HCT116 (cell line): ENCODE measurements around the gene VASN. TPM values are rescaled to one million over a fixed set of nuclear protein-coding genes. Genes with fewer than 3 reads are reported as not detected.

Experiments used
- ATAC-seq: fragments of 200-7000 bp; cut with Tn5 transposase; 2 replicates; pipeline ENCODE4 v1.9.1; 2020; ENCODE audit warnings: mild to moderate bottlenecking, moderate library complexity
- BruUV-seq: library from RNA; stranded (reverse); fragments of 400-500 nt; replicated peaks from 2 replicates; lab custom pipeline; 2021; lab: Mats Ljungman, UMichigan
- CTCF ChIA-PET: fragments of 300-600 bp; sonication (Branson Sonifier 250); formaldehyde crosslinking; loops from one replicate; lab custom pipeline; 2021; ENCODE audit warnings: antibody characterized with exemption; lab: Charles Lee
- POLR2A ChIA-PET: fragments of 300-600, 350-600 bp; sonication (Branson Sonifier 250); formaldehyde crosslinking; loops from one replicate; lab custom pipeline; 2021; ENCODE audit warnings: antibody characterized with exemption; lab: Charles Lee
- RAD21 ChIA-PET, 2 experiments: fragments of 300-600 bp; sonication (Branson Sonifier 250); formaldehyde crosslinking; loops; one replicate each; lab custom pipeline; 2023; ENCODE audit warnings: low total read pairs in 2 of 2; ENCODE audit not compliant: uncharacterized antibody in 2 of 2, unreplicated experiment in 2 of 2, low non-redundant PET in 1 of 2; lab: Charles Lee
- DNase-seq: peaks from one replicate; pipeline ENCODE4 v3.0.0-alpha.2; 2010; ENCODE audit warnings: low read depth, low spot score
- H2AFZ ChIP-seq: fragments of 200-600 bp; shearing (Covaris generic), sonication (generic); 2 replicates; pipeline ENCODE4 v1.6.1; 2017; ENCODE audit warnings: low read depth, mixed run types, mixed read lengths, antibody characterized with exemption, low read length; ENCODE audit not compliant: poor library complexity, severe bottlenecking
- H3K27ac ChIP-seq: 2 replicates; pipeline ENCODE4 v1.5.1; 2012; ENCODE audit warnings: low read depth, low read length
- H3K27me3 ChIP-seq: fragments of 200-600 bp; sonication (generic); 2 replicates; pipeline ENCODE4 v1.6.1; 2016; ENCODE audit warnings: mixed run types, low read length, mixed read lengths; ENCODE audit not compliant: insufficient read depth
- H3K36me3 ChIP-seq, 2 experiments: fragments of 200-500 bp in 1 of 2; fragments of 200-600 bp in 1 of 2; sonication (Bioruptor generic) in 1 of 2; sonication (generic) in 1 of 2; 2 replicates each; pipeline versions ENCODE4 v1.5.1 to v1.6.1; 2014 to 2016; ENCODE audit warnings: low read length in 2 of 2, inconsistent platforms in 1 of 2, mixed read lengths in 1 of 2, mixed run types in 1 of 2; ENCODE audit not compliant: insufficient read depth in 2 of 2, control insufficient read depth in 1 of 2
- H3K4me1 ChIP-seq, 2 experiments: fragments of 200-600 bp in 1 of 2; sonication (generic) in 1 of 2; 2 replicates each; pipeline versions ENCODE4 v1.5.1 to v1.6.1; 2012 to 2017; ENCODE audit warnings: low read length in 2 of 2, inconsistent platforms in 1 of 2, mild to moderate bottlenecking in 1 of 2, mixed read lengths in 1 of 2, mixed run types in 1 of 2, moderate library complexity in 1 of 2; ENCODE audit not compliant: insufficient read depth in 2 of 2, control insufficient read depth in 1 of 2
- H3K4me2 ChIP-seq: fragments of 200-600 bp; sonication (generic); 2 replicates; pipeline ENCODE4 v1.6.1; 2017; ENCODE audit warnings: mixed run types, low read length, mixed read lengths
- H3K4me3 ChIP-seq, 2 experiments: fragments of 200-600 bp in 1 of 2; sonication (generic) in 1 of 2; replicated peaks in 1 of 2; 2 replicates each; pipeline ENCODE4 v1.5.1; 2011 to 2016; ENCODE audit warnings: low read length in 2 of 2, control low read depth in 1 of 2, low read depth in 1 of 2, mild to moderate bottlenecking in 1 of 2, mixed read lengths in 1 of 2, mixed run types in 1 of 2
- H3K79me2 ChIP-seq: fragments of 200-600 bp; sonication (generic); 2 replicates; pipeline ENCODE4 v1.6.1; 2017; ENCODE audit warnings: mild to moderate bottlenecking, mixed run types, low read length, moderate library complexity, mixed read lengths; ENCODE audit not compliant: insufficient read depth
- H3K9ac ChIP-seq: fragments of 200-600 bp; sonication (generic); 2 replicates; pipeline ENCODE4 v1.6.1; 2016; ENCODE audit warnings: low read length, mixed read lengths
- H3K9me2 ChIP-seq: fragments of 200-600 bp; sonication (generic), shearing (Covaris generic); 2 replicates; pipeline ENCODE4 v1.6.1; 2017; ENCODE audit warnings: mixed run types, mild to moderate bottlenecking, moderate library complexity; ENCODE audit not compliant: insufficient read depth
- H3K9me3 ChIP-seq, 2 experiments: fragments of 200-500 bp in 1 of 2; fragments of 200-600 bp in 1 of 2; sonication (Bioruptor generic) in 1 of 2; sonication (generic) in 1 of 2; 2 replicates each; pipeline ENCODE4 v1.6.1; 2014 to 2017; ENCODE audit warnings: low read length in 2 of 2, mixed read lengths in 2 of 2, inconsistent platforms in 1 of 2, low read depth in 1 of 2, mild to moderate bottlenecking in 1 of 2, mixed run types in 1 of 2, moderate library complexity in 1 of 2; ENCODE audit not compliant: control insufficient read depth in 1 of 2, insufficient read depth in 1 of 2
- H4K20me1 ChIP-seq: fragments of 200-600 bp; sonication (generic), shearing (Covaris generic); 2 replicates; pipeline ENCODE4 v1.6.1; 2017; ENCODE audit warnings: mixed run types, mild to moderate bottlenecking, moderate library complexity; ENCODE audit not compliant: insufficient read depth
- ATF3 ChIP-seq: IDR thresholded peaks from 2 replicates; pipeline ENCODE4 v1.6.1; 2012
- CEBPB ChIP-seq: IDR thresholded peaks from 2 replicates; pipeline ENCODE4 v1.6.1; 2012; ENCODE audit warnings: low read depth
- CTCF ChIP-seq, 3 experiments: fragments of 200-600 bp in 1 of 3; sonication (generic) in 1 of 3; IDR thresholded peaks in 2 of 3; conservative IDR thresholded peaks in 1 of 3; 2 replicates each; pipeline ENCODE4 v1.5.1; 2012 to 2017; ENCODE audit warnings: low read depth in 2 of 3, low read length in 2 of 3, antibody characterized with exemption in 1 of 3, borderline replicate concordance in 1 of 3, control low read depth in 1 of 3, mild to moderate bottlenecking in 1 of 3, mixed read lengths in 1 of 3, mixed run types in 1 of 3, moderate library complexity in 1 of 3; ENCODE audit not compliant: insufficient read depth in 1 of 3
- EGR1 ChIP-seq: IDR thresholded peaks from 2 replicates; pipeline ENCODE4 v1.6.1; 2012; ENCODE audit warnings: low read depth
- ELF1 ChIP-seq: IDR thresholded peaks from 2 replicates; pipeline ENCODE4 v1.6.1; 2012; ENCODE audit warnings: low read depth, borderline replicate concordance
- EZH2 ChIP-seq: fragments of 200-600 bp; sonication (generic); IDR thresholded peaks from 2 replicates; pipeline ENCODE4 v1.6.1; 2017; ENCODE audit warnings: antibody characterized with exemption, mixed run types
- EZH2phosphoT487 ChIP-seq: fragments of 200-600 bp; IDR thresholded peaks from 2 replicates; pipeline ENCODE4 v1.6.1; 2018; ENCODE audit warnings: antibody characterized with exemption, borderline replicate concordance
- FOSL1 ChIP-seq: IDR thresholded peaks from 2 replicates; pipeline ENCODE4 v1.6.1; 2012; ENCODE audit warnings: low read depth
- JUND ChIP-seq: IDR thresholded peaks from 2 replicates; pipeline ENCODE4 v1.6.1; 2012
- MAX ChIP-seq: IDR thresholded peaks from 2 replicates; pipeline ENCODE4 v1.6.1; 2012
- POLR2A ChIP-seq: IDR thresholded peaks from 2 replicates; pipeline ENCODE4 v1.7.0; 2011; ENCODE audit warnings: borderline replicate concordance; ENCODE audit not compliant: insufficient read depth, insufficient read length; ENCODE audit errors: extremely low read depth
- POLR2AphosphoS5 ChIP-seq: IDR thresholded peaks from 2 replicates; pipeline ENCODE4 v1.6.1; 2011; ENCODE audit warnings: mild to moderate bottlenecking, low read depth, low read length, moderate library complexity
- REST ChIP-seq: IDR thresholded peaks from 2 replicates; pipeline ENCODE4 v1.6.1; 2012; ENCODE audit warnings: low read depth
- SIN3A ChIP-seq: IDR thresholded peaks from 2 replicates; pipeline ENCODE4 v1.6.1; 2012; ENCODE audit warnings: low read depth
- SP1 ChIP-seq: IDR thresholded peaks from 2 replicates; pipeline ENCODE4 v1.6.1; 2012; ENCODE audit warnings: low read depth
- TCF7L2 ChIP-seq: IDR thresholded peaks from 2 replicates; pipeline ENCODE4 v1.7.0; 2011; ENCODE audit warnings: borderline replicate concordance, inconsistent platforms; ENCODE audit not compliant: insufficient read depth, insufficient read length; ENCODE audit errors: extremely low read depth
- YY1 ChIP-seq: IDR thresholded peaks from 2 replicates; pipeline ENCODE4 v1.6.1; 2011; ENCODE audit warnings: low read length, low read depth, moderate library complexity, mild to moderate bottlenecking; ENCODE audit not compliant: insufficient replicate concordance; ENCODE audit errors: extremely low read depth
- ZFX ChIP-seq: fragments of 450-650 bp; IDR thresholded peaks from 2 replicates; pipeline ENCODE4 v1.6.1; 2017
- intact Hi-C: fragments of 100-400 bp; cut with micrococcal nuclease; formaldehyde crosslinking; loops from 2 replicates; pipeline ENCODE4 v1.10.0; 2022
- total RNA-seq: library from RNA; stranded (reverse); gene quantifications from one replicate; pipeline ENCODE4 v1.2.1, GENCODE V29; 2021; ENCODE audit not compliant: unreplicated experiment

The VASN gene
- total RNA-seq, 1 experiment from 2014 or later = 6.3 TPM

- peak within 1 kb of the TSS; percentile 89 for H3K4me2 ChIP-seq
- ATAC-seq = peak; percentile 94
- no TSS peak for BruUV-seq
- H3K4me3 ChIP-seq = peak within 1 kb of the TSS; percentile 98 to 99
- DNase-seq = peak; percentile 87
- TF ChIP-seq MAX (no peak; the same call in 1 of the 2 replicates), JUND (no peak), FOSL1 (no peak), EZH2 (no peak), EZH2phosphoT487 (no peak), ATF3 (no peak), CEBPB (no peak), CTCF (IDR thresholded peaks at IDR 0.05 in 2 of 3, conservative IDR thresholded peaks at IDR 0.05 in 1 of 3; ENCODE audit: borderline replicate concordance in 1 of 3, insufficient read depth in 1 of 3, low read depth in 2 of 3, low read length in 2 of 3) (no peak), SIN3A (no peak), YY1 (peak; percentile 25), EGR1 (no peak; the same call in 1 of the 2 replicates), SP1 (no peak), ZFX (peak; percentile 81; the same call in 1 of the 2 replicates), TCF7L2 (no peak), POLR2A (peak; percentile 47), ELF1 (no peak), POLR2AphosphoS5 (peak; percentile 79), REST (no peak)
- TF ChIP-seq, all 23 proteins: peak for 4
- Histone ChIP-seq H3K9ac (peak within 1 kb of the TSS; percentile 99), H3K27ac (peak within 1 kb of the TSS; percentile 94), H3K36me3 (peaks cover 2 to 9% of the 10 kb centered on the region in 2 experiments; a peak in 2 of 4 replicates), H3K9me3 (no peaks in the 10 kb centered on the region), H2AFZ (peak within 1 kb of the TSS; percentile 4), H3K9me2 (no peaks in the 10 kb centered on the region), H4K20me1 (peaks cover 5% of the 10 kb centered on the region; the same call in 1 of the 2 replicates), H3K27me3 (no peaks in the 10 kb centered on the region), H3K4me1 (peaks cover 7 to 19% of the 10 kb centered on the region in 2 experiments), H3K79me2 (peaks cover 51% of the 10 kb centered on the region)
- CTCF ChIA-PET = interaction anchor here (0.7 to 2.0 kb wide), 7 partner anchors 10 to 97 kb away, joined by 3 to 13 read pairs (median 3); no protein-coding TSS in a partner anchor
- RAD21 ChIA-PET = interaction anchor here in 1 of 2 experiments (0.5 to 1.3 kb wide), 2 partner anchors 52 to 216 kb away, joined by 3 to 6 read pairs; no protein-coding TSS in a partner anchor
- intact Hi-C loops = no loop called here
- POLR2A ChIA-PET = no interaction called here
These were observed 20.6 kb upstream of the VASN start, which contains the start of gene PAM16 for GRCh38 chr16:4350787-4351659. PAM16 (minus strand) TSS chr16:4351321; CDS start chr16:4351234, 87 bp downstream.
